ENCODE measurements around the gene CTAGE9.
"Not testable (repeated sequence)": the region's sequence is repeated elsewhere in the genome, so short reads cannot be mapped to it uniquely, and the experiment has no call there.

The CTAGE9 gene, protein sequence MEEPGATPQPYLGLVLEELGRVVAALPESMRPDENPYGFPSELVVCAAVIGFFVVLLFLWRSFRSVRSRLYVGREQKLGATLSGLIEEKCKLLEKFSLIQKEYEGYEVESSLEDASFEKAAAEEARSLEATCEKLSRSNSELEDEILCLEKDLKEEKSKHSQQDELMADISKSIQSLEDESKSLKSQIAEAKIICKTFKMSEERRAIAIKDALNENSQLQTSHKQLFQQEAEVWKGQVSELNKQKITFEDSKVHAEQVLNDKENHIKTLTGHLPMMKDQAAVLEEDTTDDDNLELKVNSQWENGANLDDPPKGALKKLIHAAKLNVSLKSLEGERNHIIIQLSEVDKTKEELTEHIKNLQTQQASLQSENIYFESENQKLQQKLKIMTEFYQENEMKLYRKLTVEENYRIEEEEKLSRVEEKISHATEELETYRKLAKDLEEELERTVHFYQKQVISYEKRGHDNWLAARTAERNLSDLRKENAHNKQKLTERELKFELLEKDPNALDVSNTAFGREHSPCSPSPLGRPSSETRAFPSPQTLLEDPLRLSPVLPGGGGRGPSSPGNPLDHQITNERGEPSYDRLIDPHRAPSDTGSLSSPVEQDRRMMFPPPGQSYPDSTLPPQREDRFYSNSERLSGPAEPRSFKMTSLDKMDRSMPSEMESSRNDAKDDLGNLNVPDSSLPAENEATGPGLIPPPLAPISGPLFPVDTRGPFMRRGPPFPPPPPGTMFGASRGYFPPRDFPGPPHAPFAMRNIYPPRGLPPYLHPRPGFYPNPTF

DNA sequence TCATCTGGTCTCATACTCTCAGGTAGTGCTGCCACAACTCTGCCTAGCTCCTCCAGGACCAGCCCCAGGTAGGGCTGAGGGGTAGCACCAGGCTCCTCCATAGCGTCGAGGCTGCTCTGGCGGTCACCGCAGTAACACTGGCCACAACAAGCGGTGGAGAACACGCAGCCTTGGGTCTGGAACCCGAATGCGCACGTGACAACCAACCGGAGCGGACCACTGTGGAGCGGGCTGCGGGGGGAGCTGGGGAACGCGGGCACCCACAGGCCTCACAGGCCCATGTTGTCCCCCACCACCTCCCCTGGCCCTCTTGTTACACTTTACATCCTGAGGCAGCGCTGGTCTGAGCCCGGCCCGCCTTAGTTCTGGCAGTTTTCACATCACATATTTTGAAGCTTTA is at the start of gene CTAGE9:
Gene CTAGE9 (minus strand): TSS at position 101 of the 400 bp plus-strand sequence. CDS start 0 bp downstream, at position 101.
- not testable (repeated sequence) for DNase-seq (ENCODE audit: low read depth)

DNA sequence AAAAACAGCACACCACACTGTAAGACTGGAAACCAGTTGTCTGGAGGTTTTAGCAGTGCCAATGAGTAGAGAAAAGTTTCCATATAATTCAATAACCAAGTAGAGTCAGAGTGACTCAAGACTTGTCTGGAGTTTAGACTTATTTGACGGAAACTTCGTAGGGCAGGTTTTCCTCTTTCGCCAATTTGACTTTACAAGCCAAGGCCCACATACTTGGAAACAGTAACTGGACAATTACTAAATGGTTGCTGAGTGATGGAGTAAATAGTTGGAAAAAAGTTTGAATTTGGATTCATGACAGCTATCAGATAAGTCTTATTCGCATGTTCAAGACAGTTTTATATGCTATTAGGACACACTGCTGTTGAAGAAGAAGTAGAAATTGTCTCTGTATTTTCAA is 48.1 kb upstream of the CTAGE9 start:
- no peak for DNase-seq (ENCODE audit: low read depth)

DNA sequence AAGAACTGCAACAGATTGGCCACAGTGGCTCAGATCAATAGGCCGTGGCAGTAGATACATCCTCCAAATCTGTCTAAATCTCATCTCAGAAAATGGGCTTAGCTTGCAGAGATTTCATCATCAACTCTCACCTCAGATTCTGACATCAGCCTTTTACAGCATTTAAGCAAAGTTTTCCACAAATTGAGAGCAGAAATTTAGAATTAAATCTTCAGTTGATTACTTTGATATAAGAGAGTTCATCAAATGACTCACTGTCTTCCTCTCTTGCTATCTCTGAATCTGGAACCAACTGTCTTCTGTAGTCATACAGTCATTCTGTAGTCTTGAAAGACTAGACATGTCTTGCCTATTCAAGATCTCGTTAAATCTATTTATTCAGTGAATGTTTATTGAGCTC is 45.2 kb upstream of the CTAGE9 start:
- DNase-seq (ENCODE audit: low read depth) = no peak

DNA sequence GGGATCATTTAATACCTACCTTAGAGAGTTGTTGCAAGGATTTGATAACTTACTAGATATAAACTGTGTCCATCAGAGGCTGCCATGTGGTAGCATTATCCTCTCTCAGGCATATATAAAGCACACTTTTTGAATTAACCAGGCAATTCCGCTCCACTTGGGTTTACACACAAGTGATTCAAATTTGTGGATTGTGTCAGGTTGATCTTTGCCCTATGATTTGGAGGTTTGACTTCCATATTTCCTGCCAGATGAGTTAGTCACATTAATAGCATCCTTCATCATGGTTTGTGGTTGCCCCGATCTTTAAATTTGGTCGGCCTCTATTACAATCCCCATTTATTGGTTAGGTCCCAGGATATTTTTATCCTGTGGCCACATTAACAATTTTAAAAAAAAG is 44.8 kb upstream of the CTAGE9 start:
- DNase-seq (ENCODE audit: low read depth) = no peak

DNA sequence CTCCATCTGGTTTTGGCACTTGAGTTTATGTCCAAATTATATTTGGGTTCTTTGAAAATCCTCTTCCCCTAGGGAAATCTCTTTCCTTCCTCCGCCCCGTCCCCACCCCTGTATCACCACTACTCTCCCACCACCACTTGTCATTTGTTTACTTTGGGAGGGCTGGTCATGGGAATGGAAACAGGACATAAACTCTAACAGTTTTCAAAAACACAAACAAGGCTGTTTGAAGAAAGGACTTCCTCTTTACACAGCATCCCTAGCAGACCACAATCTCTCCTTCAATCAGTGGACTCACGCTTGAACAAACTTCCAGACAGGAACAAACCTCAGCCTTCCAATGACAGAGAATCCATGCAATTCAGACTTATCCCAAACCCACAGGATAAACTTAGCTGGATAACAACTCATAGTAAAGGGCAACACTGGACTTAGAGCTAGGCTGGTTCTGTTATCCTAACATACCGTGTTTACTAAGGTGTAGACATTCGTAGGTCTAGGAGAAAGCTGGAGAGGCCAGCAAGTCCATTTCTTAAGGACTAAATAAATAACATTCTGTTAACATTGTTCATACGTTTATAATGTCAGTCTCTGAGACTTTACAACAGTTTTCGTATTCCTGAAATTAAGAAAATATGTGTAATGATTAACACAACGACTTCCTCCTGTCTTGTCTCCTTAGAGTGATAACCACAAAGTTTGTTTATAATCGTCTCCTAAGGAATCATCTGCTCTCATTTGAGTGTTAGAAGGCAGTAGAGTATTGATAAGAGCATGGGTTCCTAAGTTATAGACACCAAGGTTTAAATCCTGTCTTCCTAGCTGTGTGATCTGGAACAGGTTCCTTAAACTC is 44.1 kb upstream of the CTAGE9 start:
- no peak for DNase-seq (ENCODE audit: low read depth)

DNA sequence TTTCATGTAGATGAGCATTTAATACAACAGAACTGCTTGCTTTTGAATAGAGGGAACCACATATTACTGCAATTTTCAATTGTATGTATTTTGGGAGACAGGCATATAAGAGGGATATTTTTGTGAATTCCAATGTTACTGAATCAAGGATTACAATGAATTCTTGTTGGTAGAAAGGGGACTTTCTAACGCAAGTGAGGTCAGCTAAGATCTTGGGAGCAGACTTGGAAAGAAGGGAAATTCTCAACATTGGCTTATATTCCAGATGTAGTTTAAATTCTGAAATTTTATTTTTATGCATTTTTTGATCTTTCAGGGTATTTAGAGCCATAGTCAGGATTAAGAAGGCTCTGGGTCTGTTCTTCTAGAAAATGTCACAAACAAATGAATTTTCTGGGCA is 43.3 kb upstream of the CTAGE9 start:
- no peak for DNase-seq (ENCODE audit: low read depth)

DNA sequence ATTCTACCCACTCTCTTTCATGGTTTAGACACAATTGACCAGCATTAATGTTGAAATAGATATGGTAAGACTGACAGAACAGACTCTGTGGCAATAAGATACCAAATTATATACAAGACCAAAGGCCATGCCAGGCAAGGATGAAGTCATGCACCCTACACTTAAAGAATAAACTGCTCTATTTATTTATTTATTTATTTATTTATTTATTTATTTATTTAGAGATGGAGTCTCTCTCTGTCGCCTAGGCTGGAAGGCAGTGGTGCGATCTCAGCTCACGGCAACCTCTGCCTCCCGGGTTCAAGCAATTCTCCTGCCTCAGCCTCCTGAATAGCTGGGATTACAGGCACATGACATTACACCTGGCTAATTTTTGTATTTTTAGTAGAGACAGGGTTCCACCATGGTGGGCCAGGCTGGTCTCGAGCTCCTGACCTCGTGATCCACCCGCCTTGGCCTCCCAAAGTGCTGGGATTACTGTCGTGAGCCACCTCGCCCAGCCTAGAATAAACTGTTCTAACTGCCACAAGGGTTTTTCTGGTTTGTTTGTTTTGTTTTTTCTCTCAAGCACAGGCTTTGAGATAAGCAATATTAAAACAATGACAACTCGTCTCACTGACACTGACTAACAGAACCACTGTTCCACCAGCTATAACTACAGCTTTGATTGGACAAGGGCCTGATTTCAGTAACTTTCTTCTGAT is 40.3 kb upstream of the CTAGE9 start:
- DNase-seq (ENCODE audit: low read depth) = not testable (repeated sequence)

DNA sequence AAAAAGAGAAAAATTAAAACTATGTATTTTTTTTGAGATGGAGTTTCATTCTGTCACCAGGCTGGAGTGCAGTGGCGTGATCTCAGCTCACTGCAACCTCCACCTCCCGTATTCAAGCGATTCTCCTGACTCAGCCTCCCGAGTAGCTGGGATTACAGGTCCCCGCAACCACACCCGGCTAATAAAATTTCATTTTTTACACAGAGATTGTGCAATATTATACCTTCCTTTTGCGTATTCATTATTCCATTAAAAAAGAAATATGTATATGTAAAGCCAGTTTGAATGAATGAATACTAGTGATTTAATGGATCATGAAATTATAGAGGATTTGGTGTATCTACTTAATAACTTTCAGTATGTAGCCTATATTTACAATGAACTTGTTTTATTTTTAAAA is 38.2 kb upstream of the CTAGE9 start:
- DNase-seq (ENCODE audit: low read depth) = no peak

DNA sequence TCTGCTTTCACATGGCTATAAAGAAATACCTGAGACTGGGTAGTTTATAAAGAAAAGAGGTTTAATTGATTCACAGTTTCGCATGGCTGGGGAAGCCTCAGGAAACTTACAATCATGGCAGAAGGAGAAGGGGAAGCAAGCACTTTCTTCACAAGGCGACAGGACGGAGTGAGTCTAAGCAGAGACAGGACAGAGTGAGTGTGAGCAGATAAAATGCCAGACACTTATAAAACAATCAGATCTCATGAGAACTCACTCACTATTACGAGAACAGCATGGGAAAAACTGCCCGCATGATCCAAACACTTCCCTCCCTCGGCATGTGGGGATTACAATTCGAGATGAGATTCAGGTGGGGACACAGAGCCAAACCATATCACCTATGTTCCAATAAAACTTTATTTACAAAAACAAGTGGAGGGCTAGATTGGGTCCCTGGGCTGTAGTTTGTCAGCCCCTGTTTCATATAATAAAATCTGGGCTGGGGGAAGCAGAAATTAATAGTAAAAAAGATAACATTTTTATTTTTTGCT is 37.1 kb upstream of the CTAGE9 start:
- DNase-seq (ENCODE audit: low read depth) = no peak

DNA sequence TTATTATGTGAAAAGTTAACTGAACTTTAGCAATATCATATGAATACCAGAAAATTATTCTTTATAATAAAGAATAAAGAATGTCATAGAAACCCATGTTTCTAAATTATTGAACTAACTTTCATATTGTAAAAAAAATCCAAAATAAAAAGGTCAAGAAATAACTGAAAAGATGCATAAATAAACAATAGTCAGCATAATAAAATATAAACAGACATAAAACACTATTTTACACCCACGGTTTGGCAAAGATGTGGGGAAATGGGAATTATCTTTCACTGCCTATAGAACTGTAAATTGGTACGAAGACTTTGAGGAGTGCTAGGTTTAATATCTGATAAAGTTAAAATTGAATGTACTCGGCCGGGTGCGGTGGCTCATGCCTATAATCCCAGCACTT is 34.7 kb upstream of the CTAGE9 start:
- DNase-seq (ENCODE audit: low read depth) = no peak

DNA sequence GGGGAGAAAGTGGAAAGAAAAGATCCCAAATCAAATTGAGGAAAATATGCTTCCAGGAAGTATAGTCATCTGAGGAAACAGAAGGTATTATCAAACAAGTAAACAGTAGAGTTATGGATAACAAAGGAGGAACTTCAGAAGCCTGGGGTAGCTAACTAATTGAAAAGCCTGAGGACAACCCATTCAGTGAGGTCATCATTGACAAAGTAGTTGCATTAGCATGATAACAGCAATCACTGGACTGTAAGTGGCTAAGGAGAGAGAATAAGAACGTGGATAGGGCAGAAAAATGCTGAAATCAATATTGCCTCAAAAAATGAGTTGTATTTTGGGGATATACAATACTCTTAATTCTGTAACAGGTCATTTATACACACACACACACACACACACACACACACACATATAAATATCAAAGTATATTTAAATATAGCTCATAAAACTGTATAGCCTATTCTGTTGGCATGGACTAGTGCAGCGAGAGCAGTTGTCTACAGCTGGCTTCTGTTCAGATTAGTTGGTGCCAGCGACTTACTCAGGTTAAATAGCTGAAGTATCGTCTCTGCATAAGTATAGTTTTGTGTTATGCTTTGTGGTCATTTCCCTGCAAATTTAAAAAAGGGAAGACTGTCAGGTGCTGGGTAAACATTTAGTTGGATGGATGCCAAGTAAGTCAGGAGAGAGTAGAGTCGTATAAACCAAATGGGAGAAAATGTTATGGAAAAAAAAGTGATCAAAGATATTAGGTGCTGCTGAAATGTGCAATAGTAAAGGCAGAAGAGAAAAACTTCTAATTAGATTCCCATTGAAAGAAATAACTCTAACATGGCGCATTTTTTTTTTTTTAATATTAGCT is 33.8 kb upstream of the CTAGE9 start:
- DNase-seq (ENCODE audit: low read depth) = no peak

DNA sequence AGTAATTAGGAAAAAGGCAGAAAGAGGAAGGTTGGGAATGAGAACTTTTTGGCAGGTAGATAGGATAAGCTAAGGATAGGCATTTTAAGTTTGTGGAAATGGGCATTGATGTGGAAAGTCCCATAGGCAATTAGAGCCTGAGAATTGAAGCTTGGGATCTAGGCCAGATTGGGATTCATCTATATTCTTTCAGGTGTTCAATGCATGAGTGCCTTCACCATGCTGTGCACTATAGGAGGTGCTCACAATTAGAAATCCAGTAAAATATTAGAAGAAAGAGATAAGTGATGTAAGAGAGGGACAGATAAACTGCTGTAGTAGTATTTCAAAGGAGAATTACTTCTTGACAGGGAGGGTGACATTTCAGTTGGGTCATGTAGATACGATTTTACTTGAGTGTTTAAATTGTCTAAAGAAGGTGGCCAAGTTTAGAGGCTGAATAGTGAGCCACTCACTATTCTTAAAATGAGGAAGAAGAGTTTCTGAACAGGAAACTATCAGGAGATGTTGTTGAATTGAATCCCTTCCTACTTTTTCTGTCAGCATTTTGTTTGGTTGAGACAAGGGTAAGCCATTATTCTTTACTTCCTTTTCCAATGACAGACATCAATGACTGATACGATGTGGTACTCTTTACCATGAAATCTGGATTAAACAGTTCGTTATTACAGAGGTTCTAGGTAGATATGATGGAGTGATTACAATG is 31.0 kb upstream of the CTAGE9 start:
- DNase-seq (ENCODE audit: low read depth) = no peak

DNA sequence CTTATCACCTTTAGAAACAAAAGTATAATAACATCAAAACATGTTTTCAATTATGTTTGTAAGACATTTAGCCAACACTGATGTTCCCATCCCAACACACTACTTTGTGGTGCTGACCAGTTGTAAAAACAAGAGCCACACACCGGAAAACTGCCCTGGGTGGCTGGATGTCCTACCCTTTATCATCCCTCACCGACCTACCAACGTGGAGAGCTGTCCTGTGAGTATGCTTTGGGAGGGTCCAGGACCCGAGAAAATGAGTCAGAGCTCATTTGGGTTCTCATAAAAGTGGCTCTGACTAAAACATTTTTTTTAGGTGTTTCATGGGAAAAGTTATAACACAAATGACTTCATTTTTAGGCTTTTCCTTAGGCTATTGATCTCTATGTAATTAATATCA is 29.3 kb upstream of the CTAGE9 start:
- no peak for DNase-seq (ENCODE audit: low read depth)

DNA sequence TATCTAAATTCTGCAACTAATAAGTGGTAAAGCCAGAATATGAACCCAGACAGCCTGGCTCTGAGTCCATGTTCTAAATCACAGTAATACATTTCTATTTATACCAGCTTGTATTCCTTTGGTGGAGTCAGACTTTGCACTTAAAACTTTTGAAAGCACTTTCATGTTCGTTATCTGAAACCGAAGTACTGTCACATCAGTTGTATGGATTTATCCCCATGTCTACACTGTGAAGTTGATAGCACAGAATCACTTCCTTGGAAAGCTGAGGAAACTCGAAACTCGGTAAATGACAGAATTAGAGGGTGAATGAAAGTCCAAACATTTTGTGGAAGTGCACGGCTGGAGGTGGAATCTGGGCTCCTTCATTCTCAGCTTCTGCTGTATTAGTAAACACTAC is 28.3 kb upstream of the CTAGE9 start:
- no peak for DNase-seq (ENCODE audit: low read depth)

DNA sequence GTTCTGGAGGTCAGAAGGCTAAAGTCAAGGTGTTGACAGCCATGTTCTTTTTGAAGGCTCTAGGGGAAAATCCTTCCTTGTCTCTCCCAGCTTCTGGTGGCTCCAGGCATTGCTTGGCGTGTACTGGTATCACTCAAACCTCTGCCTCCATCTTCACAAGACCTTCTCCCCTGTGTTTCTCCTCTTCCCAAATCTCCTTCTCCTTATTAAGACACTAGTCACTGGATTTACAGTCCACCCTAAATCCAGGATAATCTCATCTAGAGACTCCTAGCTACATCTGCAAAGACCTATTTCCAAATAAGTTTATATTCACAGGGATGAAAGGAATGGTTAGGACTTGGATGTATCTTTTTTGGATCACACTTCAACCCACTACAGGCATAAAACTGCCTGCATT is 26.0 kb upstream of the CTAGE9 start:
- DNase-seq (ENCODE audit: low read depth) = no peak

DNA sequence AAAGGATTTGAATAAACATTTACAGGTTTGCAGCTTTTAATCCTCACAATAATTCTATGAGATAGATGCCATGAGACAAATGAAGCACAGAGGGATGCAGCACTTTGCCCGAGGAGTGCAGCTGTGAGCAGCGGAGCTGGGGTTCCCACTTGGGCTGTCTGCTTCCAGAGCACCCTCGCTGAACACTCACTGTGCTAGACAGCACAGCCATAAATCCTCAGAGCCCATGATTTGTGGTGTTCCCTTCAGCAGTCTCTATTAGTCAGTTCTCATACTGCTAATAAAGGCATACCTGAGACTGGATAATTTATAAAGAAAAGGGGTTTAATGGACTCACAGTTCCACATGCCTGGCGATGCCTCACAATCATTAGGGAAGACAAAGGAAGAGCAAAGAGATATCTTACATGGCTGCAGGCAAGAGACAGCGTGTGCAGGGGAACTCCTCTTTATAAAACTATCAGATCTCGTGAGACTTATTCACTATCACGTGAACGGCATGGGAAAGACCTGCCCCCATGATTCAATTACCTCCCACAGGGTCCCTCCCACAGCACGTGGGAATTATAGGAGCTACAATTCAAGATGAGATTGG is 25.3 kb upstream of the CTAGE9 start:
- DNase-seq (ENCODE audit: low read depth) = no peak

DNA sequence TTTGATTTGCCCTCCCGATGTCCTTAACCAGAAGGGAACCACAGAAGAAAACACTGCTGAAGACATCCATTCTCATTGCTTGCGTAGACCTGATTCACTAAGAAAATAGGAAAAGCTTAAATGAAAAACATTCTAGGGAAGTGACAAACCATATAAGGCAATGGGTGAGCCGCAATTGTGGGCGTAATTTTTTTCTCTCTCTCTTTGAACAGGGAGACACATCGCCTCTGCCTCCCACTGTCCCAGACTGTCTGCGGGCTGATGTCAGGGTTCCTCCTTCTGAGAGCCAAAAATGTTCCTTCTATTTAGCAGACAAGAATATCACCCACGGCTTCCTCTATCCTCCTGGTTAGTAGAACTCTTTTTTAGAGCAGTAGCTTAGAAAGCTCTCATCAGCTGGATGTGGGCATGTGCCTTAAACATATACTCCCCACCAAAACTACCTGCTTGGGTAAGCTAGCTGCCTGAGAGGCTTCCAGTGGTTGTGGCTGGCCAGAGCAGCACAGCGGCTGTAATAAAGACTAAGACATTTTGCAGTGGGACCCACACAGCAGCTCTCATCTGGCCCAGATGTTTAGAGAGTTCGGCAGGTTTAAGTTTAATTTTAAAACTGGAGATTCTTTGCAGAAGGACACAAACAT is 22.7 kb upstream of the CTAGE9 start:
- no peak for DNase-seq (ENCODE audit: low read depth)

DNA sequence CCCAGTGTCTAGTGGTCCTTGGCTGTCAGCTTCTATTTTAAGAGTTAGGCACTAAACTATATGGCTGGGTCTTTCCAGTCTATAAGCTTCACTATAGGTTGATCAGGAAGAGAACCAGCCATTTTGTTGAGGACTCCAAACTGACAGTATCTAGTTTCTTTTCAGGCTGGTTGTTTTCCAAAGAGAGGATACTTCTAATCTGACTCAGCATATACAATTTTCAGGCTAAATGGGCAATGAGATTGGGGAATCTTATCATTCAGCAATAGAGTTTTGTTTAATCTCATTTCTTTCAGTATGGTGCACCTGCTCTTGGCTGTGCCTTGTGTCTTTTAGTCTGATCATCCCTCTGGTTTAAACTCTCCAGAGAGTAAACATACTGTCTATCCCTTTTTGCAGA is 20.4 kb upstream of the CTAGE9 start:
- no peak for DNase-seq (ENCODE audit: low read depth)

DNA sequence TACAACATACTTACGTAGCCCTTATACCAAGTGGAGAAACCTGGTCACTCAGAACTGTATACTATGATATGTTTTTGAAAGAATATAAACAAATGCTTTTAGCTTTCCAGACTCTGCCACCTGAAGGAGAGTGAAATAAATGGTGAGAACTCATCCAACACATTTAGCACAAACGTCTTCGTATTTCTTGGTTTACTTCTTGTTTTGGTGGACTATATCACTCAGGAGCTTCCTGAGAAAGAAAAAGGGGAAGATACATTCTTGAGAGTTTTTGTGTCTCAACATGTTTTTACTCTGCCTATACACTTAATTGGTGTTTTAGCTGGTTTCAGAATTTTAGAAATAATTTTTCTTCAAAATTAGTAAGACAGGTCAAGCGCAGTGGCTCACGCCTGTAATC is 19.4 kb upstream of the CTAGE9 start:
- DNase-seq (ENCODE audit: low read depth) = no peak
